K562 (cell line): ENCODE results near the gene GAB4.

Experiments
- BHLHE40 ChIP-seq: IDR thresholded peaks from 2 replicates; pipeline ENCODE4 v1.6.1; 2011; ENCODE audit warnings: low read length, improper control_type of control experiment
- FOS ChIP-seq: IDR thresholded peaks from 3 replicates; pipeline ENCODE4 v1.6.1; 2011; ENCODE audit not compliant: insufficient read length; ENCODE audit errors: extremely low read depth
- MYC ChIP-seq, 2 experiments: fragments of 250-450 bp in 1 of 2; sonication (Bioruptor Pico) in 1 of 2; IDR thresholded peaks; 2 replicates each; pipeline versions ENCODE4 v1.5.1 to v1.6.1; 2012 to 2021; ENCODE audit warnings: low read depth in 2 of 2, borderline replicate concordance in 1 of 2, improper control_type of control experiment in 1 of 2, low read length in 1 of 2, mild to moderate bottlenecking in 1 of 2, moderate library complexity in 1 of 2
- PHF21A ChIP-seq: fragments of 450-650 bp; IDR thresholded peaks from 2 replicates; pipeline ENCODE4 v1.6.1; 2017; ENCODE audit warnings: low read depth, borderline replicate concordance
- POLR3A ChIP-seq: IDR thresholded peaks from 2 replicates; pipeline ENCODE4 v1.6.1; 2011; ENCODE audit warnings: borderline replicate concordance, mild to moderate bottlenecking, moderate library complexity; ENCODE audit not compliant: insufficient read length, insufficient read depth; ENCODE audit errors: extremely low read depth
- ZNF217 ChIP-seq: sonication (generic); formaldehyde crosslinking; IDR thresholded peaks from 2 replicates; pipeline ENCODE4 v1.8.0; 2022; ENCODE audit warnings: mild to moderate bottlenecking, missing genetic modification reagents
- TF ChIP-seq, protein P1 (sequence below): fragments of 450-650 bp; IDR thresholded peaks from 2 replicates; pipeline ENCODE4 v1.6.1; 2017; ENCODE audit warnings: mild to moderate bottlenecking, moderate library complexity

DNA sequence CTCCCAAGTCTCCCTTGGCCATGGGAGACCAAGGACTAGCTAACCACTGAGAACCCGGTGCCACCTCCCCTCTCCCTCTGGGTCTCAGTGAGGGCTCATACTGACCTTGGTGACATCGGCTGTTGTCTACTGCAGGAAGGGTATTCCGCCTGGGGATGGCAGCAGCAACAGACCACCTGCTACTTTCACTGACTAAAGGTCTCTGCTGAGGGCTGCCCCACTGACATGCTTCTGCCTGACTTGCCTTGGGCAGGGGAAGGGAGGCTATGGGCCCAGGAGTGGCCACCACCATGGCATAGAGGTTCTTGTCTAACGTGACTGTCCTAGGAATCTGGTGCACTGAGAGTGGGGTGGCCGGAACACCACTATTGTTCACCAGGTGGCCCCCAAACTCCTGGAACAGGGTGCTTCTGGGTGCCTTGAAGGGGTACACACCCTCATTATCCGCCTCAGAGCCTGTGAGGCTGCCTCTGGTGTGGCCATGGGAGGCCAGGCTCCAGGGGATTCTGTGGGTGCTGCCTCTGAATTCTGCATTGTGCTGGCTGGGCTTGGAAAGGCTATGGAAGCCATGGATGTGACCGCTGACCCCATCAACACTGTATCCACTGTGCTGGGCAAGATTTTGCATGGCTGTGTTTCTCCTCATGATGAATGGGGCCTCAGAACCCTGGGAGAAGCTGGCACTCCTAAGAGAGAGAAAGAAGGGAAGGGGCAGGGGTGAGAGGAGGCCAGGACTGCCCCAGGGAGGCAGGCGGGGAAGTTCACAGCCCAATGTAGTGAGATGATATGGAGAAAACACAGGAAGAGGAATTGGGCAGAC lies 38.3 kb downstream of the GAB4 start:
- TF ChIP-seq, protein P1, sequence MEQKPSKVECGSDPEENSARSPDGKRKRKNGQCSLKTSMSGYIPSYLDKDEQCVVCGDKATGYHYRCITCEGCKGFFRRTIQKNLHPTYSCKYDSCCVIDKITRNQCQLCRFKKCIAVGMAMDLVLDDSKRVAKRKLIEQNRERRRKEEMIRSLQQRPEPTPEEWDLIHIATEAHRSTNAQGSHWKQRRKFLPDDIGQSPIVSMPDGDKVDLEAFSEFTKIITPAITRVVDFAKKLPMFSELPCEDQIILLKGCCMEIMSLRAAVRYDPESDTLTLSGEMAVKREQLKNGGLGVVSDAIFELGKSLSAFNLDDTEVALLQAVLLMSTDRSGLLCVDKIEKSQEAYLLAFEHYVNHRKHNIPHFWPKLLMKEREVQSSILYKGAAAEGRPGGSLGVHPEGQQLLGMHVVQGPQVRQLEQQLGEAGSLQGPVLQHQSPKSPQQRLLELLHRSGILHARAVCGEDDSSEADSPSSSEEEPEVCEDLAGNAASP: no peak
- no peak for TF ChIP-seq ZNF217
- TF ChIP-seq PHF21A: no peak
- TF ChIP-seq FOS: no peak
- TF ChIP-seq BHLHE40: no peak
- no peak for TF ChIP-seq MYC (IDR thresholded peaks at IDR 0.05; ENCODE audit: low read depth, low read length)
- no peak for TF ChIP-seq MYC (CRISPR knock-in tag; IDR thresholded peaks at IDR 0.05; ENCODE audit: borderline replicate concordance, low read depth)
- TF ChIP-seq POLR3A: no peak
